Activated CD8-positive, alpha-beta T cell treated with anti-CD3 and anti-CD28 coated beads for 36 hours (primary cell): ENCODE data around the gene FBXL13. TPM values are rescaled to one million over a fixed set of nuclear protein-coding genes. Genes with fewer than 3 reads are reported as not detected.

ENCODE experiments used
- ATAC-seq: fragments of 200-7000 bp; cut with Tn5 transposase; one replicate; pipeline ENCODE4 v1.10.0; 2021; ENCODE audit warnings: mild to moderate bottlenecking, moderate library complexity
- CTCF ChIA-PET: fragments of 350-600 bp; sonication (Branson Sonifier 250); formaldehyde crosslinking; loops from one replicate; lab custom pipeline; 2021; ENCODE audit warnings: antibody characterized with exemption; lab: Charles Lee
- POLR2A ChIA-PET: fragments of 350-600 bp; sonication (Branson Sonifier 250); formaldehyde crosslinking; loops from one replicate; lab custom pipeline; 2021; ENCODE audit warnings: antibody characterized with exemption; lab: Charles Lee
- DNase-seq: peaks from one replicate; pipeline ENCODE4 v3.0.0-alpha.2; 2020
- H3K27ac Mint-ChIP-seq: one replicate; pipeline ENCODE4 v1.8.0; 2021; ENCODE audit warnings: mild to moderate bottlenecking, mixed read lengths
- H3K27me3 Mint-ChIP-seq: one replicate; pipeline ENCODE4 v1.8.0; 2021; ENCODE audit warnings: mixed read lengths
- H3K36me3 Mint-ChIP-seq: one replicate; pipeline ENCODE4 v1.8.0; 2021; ENCODE audit warnings: low read depth, mixed read lengths
- H3K4me1 Mint-ChIP-seq: one replicate; pipeline ENCODE4 v1.8.0; 2021; ENCODE audit warnings: low read depth, mixed read lengths
- H3K4me3 Mint-ChIP-seq: one replicate; pipeline ENCODE4 v1.8.0; 2021; ENCODE audit warnings: mild to moderate bottlenecking, moderate library complexity, mixed read lengths
- H3K9me3 Mint-ChIP-seq: one replicate; pipeline ENCODE4 v1.8.0; 2021; ENCODE audit warnings: mixed read lengths
- intact Hi-C: fragments of 100-400 bp; cut with micrococcal nuclease; formaldehyde crosslinking; loops from one replicate; pipeline ENCODE4 v1.10.0; 2022
- total RNA-seq, 2 experiments: library from RNA; stranded (reverse); gene quantifications; one replicate each; pipeline ENCODE4 v1.2.3, GENCODE V29; 2021
- TF ChIP-seq, protein P1 (sequence below): fragments of 200-600 bp; IDR thresholded peaks from one replicate; pipeline ENCODE4 v1.8.0; 2022; ENCODE audit warnings: antibody characterized with exemption, mild to moderate bottlenecking

FBXL13 gene
- total RNA-seq, 2 experiments from 2014 or later: 0.96 to 1.4 TPM

DNA sequence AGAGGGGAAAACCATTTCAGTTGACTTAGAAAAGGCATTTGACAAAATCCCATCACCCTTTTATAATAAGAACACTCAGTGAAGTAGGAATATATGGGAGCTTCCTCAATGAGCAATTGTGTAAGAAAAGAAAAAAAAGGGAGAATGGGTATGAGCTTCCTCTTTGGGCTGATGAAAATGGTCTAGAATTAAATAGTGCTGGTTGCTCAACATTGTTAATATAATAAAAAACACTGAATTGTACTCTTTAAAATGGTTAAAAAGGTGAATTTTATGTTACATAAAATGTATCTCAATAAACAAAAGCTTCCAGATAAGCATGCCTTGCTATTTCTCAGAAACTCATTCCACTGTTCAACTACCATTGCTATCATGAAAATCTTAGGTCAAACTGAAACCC lies 121.2 kb downstream of the FBXL13 start:
- Mint-ChIP-seq H3K27ac (no peak overlapping the region), H3K4me3 (no peak overlapping the region), H3K36me3 (peaks cover 7% of the 10 kb centered on the region), H3K4me1 (no peaks in the 10 kb centered on the region), H3K9me3 (peaks cover 28% of the 10 kb centered on the region), H3K27me3 (no peaks in the 10 kb centered on the region)
- ATAC-seq (no peak), DNase-seq (no peak)
- CTCF ChIA-PET: no interaction called here
- intact Hi-C loops: no loop called here
- POLR2A ChIA-PET: no interaction called here
- TF ChIP-seq, protein P1, sequence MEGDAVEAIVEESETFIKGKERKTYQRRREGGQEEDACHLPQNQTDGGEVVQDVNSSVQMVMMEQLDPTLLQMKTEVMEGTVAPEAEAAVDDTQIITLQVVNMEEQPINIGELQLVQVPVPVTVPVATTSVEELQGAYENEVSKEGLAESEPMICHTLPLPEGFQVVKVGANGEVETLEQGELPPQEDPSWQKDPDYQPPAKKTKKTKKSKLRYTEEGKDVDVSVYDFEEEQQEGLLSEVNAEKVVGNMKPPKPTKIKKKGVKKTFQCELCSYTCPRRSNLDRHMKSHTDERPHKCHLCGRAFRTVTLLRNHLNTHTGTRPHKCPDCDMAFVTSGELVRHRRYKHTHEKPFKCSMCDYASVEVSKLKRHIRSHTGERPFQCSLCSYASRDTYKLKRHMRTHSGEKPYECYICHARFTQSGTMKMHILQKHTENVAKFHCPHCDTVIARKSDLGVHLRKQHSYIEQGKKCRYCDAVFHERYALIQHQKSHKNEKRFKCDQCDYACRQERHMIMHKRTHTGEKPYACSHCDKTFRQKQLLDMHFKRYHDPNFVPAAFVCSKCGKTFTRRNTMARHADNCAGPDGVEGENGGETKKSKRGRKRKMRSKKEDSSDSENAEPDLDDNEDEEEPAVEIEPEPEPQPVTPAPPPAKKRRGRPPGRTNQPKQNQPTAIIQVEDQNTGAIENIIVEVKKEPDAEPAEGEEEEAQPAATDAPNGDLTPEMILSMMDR: no peak

GRCh38 chr7:102951839-102952238 lies 122.8 kb downstream of the FBXL13 start:
- Mint-ChIP-seq H3K36me3 (peaks cover 7% of the 10 kb centered on the region), H3K27ac (no peak overlapping the region), H3K27me3 (no peaks in the 10 kb centered on the region), H3K9me3 (peaks cover 28% of the 10 kb centered on the region), H3K4me1 (no peaks in the 10 kb centered on the region), H3K4me3 (no peak overlapping the region)
- DNase-seq (no peak), ATAC-seq (no peak)
- TF ChIP-seq, protein P1: no peak
- intact Hi-C loops: no loop called here
- ChIA-PET POLR2A (no interaction called here), CTCF (no interaction called here)

GRCh38 chr7:102944241-102944640 lies 130.4 kb downstream of the FBXL13 start:
- CTCF ChIA-PET: no interaction called here

GRCh38 chr7:102943423-102944169 lies 131.0 kb downstream of the FBXL13 start:
- no peak overlapping the region for H3K4me3 Mint-ChIP-seq
- CTCF ChIA-PET: no interaction called here
- no peaks in the 10 kb centered on the region for H3K27me3 Mint-ChIP-seq
- TF ChIP-seq, protein P1: no peak
- intact Hi-C loops: no loop called here
- H3K36me3 Mint-ChIP-seq: no peaks in the 10 kb centered on the region
- no peak for DNase-seq
- H3K4me1 Mint-ChIP-seq: no peaks in the 10 kb centered on the region
- no peaks in the 10 kb centered on the region for H3K9me3 Mint-ChIP-seq
- POLR2A ChIA-PET: no interaction called here
- no peak overlapping the region for H3K27ac Mint-ChIP-seq
- ATAC-seq: no peak

More at GRCh38 chr7:102944241-102944640, 130.4 kb downstream of the FBXL13 start:
- POLR2A ChIA-PET: no interaction called here
- Mint-ChIP-seq H3K9me3 (no peaks in the 10 kb centered on the region), H3K4me3 (no peak overlapping the region), H3K4me1 (no peaks in the 10 kb centered on the region), H3K36me3 (no peaks in the 10 kb centered on the region), H3K27me3 (no peaks in the 10 kb centered on the region), H3K27ac (no peak overlapping the region)
- DNase-seq: no peak
- intact Hi-C loops: no loop called here
- TF ChIP-seq, protein P1: no peak
- ATAC-seq: no peak

DNA sequence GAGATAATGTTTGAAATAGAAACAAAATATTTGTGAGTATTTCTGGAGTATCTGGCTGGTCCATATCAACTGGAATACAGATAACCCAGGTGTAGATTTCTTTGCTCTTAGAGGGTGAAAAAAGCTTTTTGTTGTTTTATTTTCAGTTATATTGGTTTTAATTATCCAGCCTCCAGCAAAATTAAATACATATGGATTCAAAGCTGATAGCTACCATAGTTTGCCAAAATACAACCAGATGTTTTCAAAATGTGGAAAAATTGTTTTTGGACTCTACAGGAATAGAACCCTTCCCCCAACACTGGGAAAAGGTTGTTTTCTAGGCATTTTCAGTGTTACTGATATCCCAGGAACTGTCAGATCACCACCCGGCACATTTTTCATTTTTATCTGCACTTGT lies 131.7 kb downstream of the FBXL13 start:
- no peaks in the 10 kb centered on the region for H3K4me1 Mint-ChIP-seq
- CTCF ChIA-PET: no interaction called here
- no peaks in the 10 kb centered on the region for H3K36me3 Mint-ChIP-seq
- no peak overlapping the region for H3K27ac Mint-ChIP-seq
- ATAC-seq (no peak), DNase-seq (no peak)
- no peaks in the 10 kb centered on the region for H3K27me3 Mint-ChIP-seq
- TF ChIP-seq, protein P1: no peak
- POLR2A ChIA-PET: no interaction called here
- intact Hi-C loops: no loop called here
- H3K4me3 Mint-ChIP-seq: no peak overlapping the region
- H3K9me3 Mint-ChIP-seq: no peaks in the 10 kb centered on the region
